NCI-H82 (cell line): ENCODE data around the gene ZRSR2.
A peak's percentile ranks its signal among the peaks of the same experiment; 100 is the strongest.
"Not testable (repeated sequence)": the region's sequence is repeated elsewhere in the genome, so short reads cannot be mapped to it uniquely, and the experiment has no call there.

Experiments used
- DNase-seq: peaks from one replicate; lab custom pipeline; 2025; lab: John Stamatoyannopoulos, UW

Gene ZRSR2

GRCh38 chrX:15804563-15804962 lies 14.3 kb downstream of the ZRSR2 start:
- no peak for DNase-seq

DNA sequence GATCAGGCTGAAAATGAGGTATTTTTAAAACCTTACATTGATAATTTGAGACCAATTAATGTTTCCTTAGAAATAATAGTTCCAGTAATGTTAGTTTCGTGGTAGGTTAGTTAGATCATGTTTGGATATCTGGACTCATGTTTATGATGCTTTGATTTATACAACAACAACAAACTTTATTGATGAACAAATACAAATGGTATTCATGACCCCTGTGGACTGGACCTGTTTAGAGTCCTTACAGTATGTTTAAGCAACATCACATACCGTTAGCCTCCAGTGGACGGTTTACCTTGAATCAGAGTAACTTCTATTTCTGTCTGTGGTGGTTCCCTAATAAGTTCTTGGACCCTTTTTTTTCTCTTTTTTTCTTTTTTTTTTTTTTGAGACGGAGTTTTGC lies 18.0 kb downstream of the ZRSR2 start:
- no peak for DNase-seq

GRCh38 chrX:15812192-15812938 lies 22.1 kb downstream of the ZRSR2 start:
- DNase-seq, result no peak

- no peak for DNase-seq
These were observed 23.1 kb downstream of the ZRSR2 start for GRCh38 chrX:15813416-15813815.

- DNase-seq, result no peak
These were observed 24.6 kb downstream of the ZRSR2 start for GRCh38 chrX:15814771-15815365.

DNA sequence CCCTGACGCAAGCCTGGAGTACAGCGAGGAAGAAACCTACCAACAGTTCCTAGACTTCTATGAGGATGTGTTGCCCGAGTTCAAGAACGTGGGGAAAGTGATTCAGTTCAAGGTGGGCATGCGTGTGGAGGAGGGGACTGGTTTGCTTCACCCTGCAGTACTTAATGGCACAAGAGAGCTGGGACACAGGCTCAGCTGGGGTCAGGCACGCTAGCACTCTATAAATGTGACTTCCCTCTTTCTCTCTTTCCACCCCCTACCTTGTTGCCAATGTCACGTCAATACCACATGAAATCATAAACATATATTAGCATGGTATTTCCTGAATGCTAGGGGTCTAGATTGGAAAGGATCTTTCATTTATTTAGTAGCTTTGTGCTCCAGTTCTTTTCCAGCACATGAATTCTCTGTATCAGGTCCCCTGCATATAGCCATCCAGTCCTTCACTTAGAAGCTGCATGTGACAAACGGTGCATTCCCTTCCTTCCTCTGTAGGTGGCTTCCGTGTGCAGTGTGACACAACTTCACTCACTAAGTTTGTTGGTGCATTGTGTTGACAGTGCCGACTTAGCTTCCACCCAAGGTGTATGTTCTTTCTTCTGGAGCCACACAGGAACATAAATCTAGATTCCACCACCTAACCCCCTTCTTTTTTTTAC lies 25.6 kb downstream of the ZRSR2 start:
- peak; percentile 29 for DNase-seq

DNA sequence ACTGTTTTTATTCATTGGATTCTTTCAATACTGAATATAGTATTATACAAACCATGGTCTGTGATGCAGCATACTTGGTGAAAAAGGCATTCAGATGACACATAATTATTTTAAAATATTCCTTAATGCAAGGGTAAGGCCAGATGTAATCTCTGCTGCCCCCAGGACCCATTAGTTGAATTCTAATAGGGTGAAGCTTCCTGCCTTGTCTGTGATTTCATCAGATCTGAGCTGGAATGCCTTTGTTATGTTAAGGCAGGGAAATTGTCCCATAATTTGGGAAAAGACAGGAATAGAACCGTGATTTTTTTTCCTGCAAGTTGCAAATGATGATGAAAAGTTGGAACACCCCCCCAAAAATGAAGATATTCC lies 26.1 kb downstream of the ZRSR2 start:
- no peak for DNase-seq

DNA sequence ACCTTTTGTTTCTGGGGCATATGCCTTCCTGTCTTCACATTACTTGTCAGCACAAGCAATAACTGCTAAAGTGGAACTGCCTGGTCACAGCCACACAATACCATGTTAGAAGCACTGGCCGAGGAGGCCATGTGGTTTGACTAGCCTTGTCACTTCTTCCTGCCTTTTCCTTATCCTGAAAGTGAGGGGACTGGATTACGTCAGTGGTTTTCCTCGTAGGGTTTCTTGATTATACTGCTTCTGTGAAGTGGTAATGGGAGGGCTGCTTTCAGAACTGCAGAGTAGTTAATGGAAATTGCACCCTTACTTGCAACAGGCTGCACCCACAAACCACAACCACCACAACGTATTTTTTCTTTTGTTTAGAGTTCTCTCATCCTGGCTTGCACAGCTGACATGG lies 26.6 kb downstream of the ZRSR2 start:
- no peak for DNase-seq

- no peak for DNase-seq
These were observed 30.1 kb downstream of the ZRSR2 start for GRCh38 chrX:15820106-15821073.

- no peak for DNase-seq
These were observed 32.6 kb downstream of the ZRSR2 start for GRCh38 chrX:15822922-15823321.

GRCh38 chrX:15825936-15826335 lies 35.7 kb downstream of the ZRSR2 start:
- DNase-seq, result no peak

GRCh38 chrX:15829217-15829616 lies 38.9 kb downstream of the ZRSR2 start:
- no peak for DNase-seq

DNA sequence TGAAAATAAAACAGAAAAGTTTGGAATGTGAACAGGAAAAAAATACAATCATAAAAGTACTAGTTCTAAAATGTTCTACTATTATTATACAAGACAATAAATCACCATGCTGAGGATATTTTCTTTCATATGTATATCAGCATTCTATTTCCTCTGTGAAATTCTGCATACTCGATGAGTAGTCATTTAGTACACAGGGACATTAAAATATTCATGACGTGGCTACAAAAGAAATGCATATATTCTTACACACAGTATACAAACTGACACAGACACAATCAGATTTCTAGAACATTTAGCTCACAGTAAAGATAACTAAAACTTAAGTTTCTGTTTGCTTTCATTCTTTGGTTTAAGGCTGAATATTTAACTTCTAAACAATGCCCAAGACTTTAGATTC lies 41.1 kb downstream of the ZRSR2 start:
- not testable (repeated sequence) for DNase-seq

GRCh38 chrX:15834053-15834452 lies 43.8 kb downstream of the ZRSR2 start:
- DNase-seq, result no peak

GRCh38 chrX:15834827-15835595 lies 44.7 kb downstream of the ZRSR2 start:
- DNase-seq, result no peak

DNA sequence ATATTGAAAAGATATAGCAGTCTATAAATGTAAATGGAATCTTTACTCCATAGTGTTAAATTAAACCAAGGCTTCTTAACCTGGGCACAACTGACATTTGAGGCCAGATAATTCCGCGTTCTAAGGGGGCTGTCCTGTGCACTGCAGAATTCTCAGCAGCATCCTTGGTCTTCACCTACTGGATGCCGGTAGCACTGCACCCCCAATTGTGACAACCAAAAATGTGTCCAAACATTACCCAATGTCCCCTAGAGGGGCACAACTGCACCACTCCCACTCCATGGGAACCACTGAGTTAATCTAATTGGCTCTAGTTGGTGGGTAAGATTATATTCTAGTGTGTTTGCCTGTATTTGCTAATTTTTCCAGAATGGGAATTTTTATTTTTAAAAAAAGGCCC lies 47.7 kb downstream of the ZRSR2 start:
- peak; percentile 42 for DNase-seq

GRCh38 chrX:15841853-15842516 lies 51.7 kb downstream of the ZRSR2 start:
- no peak for DNase-seq

DNA sequence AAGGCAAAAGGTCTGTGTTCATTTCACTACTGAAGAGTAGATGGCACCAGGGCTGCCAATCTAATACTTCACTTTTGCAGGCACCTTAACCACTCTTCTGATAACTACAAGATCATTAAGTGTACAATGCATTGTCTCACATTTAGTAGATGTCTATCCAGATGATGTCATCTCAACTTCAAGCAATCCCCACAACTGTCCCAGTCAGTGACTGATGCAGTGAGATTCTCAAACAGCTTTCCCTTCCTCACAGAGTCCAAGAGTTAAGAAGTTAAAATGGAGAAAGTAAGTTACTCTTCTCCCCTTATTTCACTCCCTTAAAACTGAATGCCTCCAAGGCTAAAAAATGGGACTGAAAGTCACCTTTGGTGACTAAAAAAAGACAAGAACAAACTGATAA lies 53.7 kb downstream of the ZRSR2 start:
- DNase-seq, result no peak

- no peak for DNase-seq
These were observed 58.3 kb downstream of the ZRSR2 start for GRCh38 chrX:15848576-15848975.

DNA sequence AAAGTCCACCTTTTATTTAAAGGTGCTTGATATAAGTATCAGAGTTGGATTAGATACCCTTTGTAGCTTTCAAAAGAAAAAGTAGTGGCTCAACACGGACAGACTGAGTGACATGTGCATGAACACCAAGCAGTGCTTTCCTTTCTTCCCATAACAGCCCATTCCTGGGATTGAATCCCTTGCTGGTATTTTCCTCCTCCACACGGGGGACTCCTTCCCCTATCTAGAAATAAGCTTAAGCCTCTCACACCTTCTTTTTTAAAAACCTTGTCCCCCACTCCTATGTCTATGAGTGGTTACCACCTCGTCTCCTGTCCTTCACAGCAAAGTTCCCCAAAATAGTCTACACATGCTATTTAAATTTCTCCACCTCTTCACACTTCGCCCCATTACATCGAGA lies 59.3 kb downstream of the ZRSR2 start:
- DNase-seq, result peak; percentile 53

DNA sequence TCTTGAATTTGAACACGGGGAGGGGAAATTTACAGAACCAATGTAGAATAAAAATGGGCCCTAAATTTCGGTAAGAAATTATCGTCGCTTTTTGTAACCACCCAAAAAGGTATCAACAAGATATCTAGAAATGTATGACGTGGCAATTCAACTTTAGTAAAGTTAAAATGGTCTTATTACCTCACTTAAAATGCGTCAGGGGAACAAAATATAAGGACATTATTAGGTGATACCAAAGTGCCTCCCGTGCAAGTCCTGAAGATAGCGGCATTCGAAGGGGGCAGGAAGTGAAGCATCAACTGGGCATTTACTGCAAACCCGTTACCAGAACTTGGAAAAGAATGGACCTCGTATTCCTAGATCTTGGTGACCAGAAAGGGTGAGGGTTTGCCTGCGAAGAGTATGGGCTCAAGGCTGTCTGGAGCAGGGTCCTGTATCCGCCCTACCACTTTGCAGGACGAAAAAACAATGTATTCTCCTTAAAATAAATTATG lies 63.3 kb downstream of the ZRSR2 start:
- DNase-seq, result peak; percentile 28
